Lung (tissue), 12 donors: ENCODE data around the gene KCNC1. TPM values are rescaled to one million over a fixed set of nuclear protein-coding genes. Genes with fewer than 3 reads are reported as not detected.
A peak's percentile ranks its signal among the peaks of the same experiment; 100 is the strongest.

Experiments used
- ATAC-seq: fragments of 200-7000 bp; cut with Tn5 transposase; one replicate; pipeline ENCODE4 v1.9.1; 2020; ENCODE audit warnings: moderate number of reproducible peaks; ENCODE audit not compliant: insufficient read depth, low FRiP score
- DNase-seq, 3 donors: peaks; one replicate each; pipeline ENCODE4 v3.0.0-alpha.2; 2013 to 2017
- H3K27ac ChIP-seq, 2 donors: one replicate each; pipeline ENCODE4 v1.5.1; 2013; ENCODE audit warnings: mild to moderate bottlenecking in 2 of 2, moderate library complexity in 2 of 2, control low read depth in 1 of 2, inconsistent platforms in 1 of 2, low read depth in 1 of 2, low read length in 1 of 2
- H3K27me3 ChIP-seq, 3 donors: one replicate each; pipeline ENCODE4 v1.5.1; 2013; ENCODE audit warnings: low read length in 2 of 3; ENCODE audit not compliant: control insufficient read depth in 3 of 3, insufficient read depth in 3 of 3
- H3K36me3 ChIP-seq, 4 donors: one replicate each; pipeline ENCODE4 v1.5.1; 2013; ENCODE audit warnings: low read length in 4 of 4, mild to moderate bottlenecking in 1 of 4, moderate library complexity in 1 of 4; ENCODE audit not compliant: control insufficient read depth in 4 of 4, insufficient read depth in 4 of 4
- H3K4me1 ChIP-seq, 5 donors: one replicate each; pipeline ENCODE4 v1.5.1; 2013; ENCODE audit warnings: low read length in 5 of 5, mild to moderate bottlenecking in 2 of 5, moderate library complexity in 1 of 5; ENCODE audit not compliant: control insufficient read depth in 5 of 5, insufficient read depth in 5 of 5
- H3K4me3 ChIP-seq: one replicate; pipeline ENCODE4 v1.5.1; 2013; ENCODE audit warnings: mild to moderate bottlenecking, control low read depth, moderate library complexity
- H3K9ac ChIP-seq, 2 donors: one replicate each; pipeline ENCODE4 v1.5.1; 2013; ENCODE audit warnings: low read length in 2 of 2, control low read depth in 1 of 2; ENCODE audit not compliant: insufficient read depth in 1 of 2
- H3K9me3 ChIP-seq, 4 donors: one replicate each; pipeline ENCODE4 v1.5.1; 2013; ENCODE audit warnings: low read length in 3 of 4, mild to moderate bottlenecking in 1 of 4, moderate library complexity in 1 of 4; ENCODE audit not compliant: control insufficient read depth in 4 of 4, insufficient read depth in 3 of 4
- WGBS, 2 donors: extraction: QIAGEN DNeasy Blood & Tissue Kit; methylation state at CpG; one replicate each; pipeline ENCODE4 v1.1.7; 2013; 5-methylcytosine and 5-hydroxymethylcytosine counted together
- polyA plus RNA-seq, 2 donors: library from polyadenylated mRNA; stranded (reverse); fragments of 200-250 nt; gene quantifications; one replicate each; pipeline ENCODE4 v1.2.1, GENCODE V29; 2013
- total RNA-seq, 2 donors: library from RNA; depleted of rRNA in 1 of 2; stranded (reverse); fragments of >200 nt in 1 of 2; gene quantifications; one replicate each; pipeline ENCODE4 v1.2.1, GENCODE V29; 2014 to 2021
- TF ChIP-seq, protein P1 (sequence below): IDR thresholded peaks from 2 replicates; pipeline ENCODE4 v1.5.1; 2012; ENCODE audit warnings: mild to moderate bottlenecking; ENCODE audit errors: control extremely low read depth, extremely low read depth
- donor health status: control.
- donor health status: control.
- donor health status: Bipolar disorder and iron deficiency.
- donor health status: healthy.
- donor health status: DM: yes; HTN: yes; CAD: no.

The KCNC1 gene
- total and polyA plus RNA-seq, 4 donors = 0.01 TPM; not detected in 3

DNA sequence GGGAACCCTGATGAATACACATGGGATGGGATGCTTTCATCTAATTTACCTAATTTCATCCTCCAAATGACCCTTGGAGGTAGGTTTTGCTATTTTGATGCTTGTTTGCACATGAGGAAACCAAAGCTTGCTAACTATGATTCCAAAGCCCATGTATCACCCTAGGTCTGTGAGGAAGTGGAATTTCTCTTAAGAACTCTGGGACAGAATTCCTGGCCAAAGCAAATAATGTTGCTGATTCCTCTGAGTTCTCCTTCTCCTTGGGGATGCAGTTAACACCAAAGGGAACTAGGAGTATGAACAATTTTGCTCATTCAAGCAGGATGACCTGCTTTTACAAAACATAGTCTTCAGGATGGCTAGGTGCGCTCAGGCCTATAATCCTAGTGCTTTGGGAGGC, 80.0 kb downstream of the KCNC1 start:
- TF ChIP-seq, protein P1, sequence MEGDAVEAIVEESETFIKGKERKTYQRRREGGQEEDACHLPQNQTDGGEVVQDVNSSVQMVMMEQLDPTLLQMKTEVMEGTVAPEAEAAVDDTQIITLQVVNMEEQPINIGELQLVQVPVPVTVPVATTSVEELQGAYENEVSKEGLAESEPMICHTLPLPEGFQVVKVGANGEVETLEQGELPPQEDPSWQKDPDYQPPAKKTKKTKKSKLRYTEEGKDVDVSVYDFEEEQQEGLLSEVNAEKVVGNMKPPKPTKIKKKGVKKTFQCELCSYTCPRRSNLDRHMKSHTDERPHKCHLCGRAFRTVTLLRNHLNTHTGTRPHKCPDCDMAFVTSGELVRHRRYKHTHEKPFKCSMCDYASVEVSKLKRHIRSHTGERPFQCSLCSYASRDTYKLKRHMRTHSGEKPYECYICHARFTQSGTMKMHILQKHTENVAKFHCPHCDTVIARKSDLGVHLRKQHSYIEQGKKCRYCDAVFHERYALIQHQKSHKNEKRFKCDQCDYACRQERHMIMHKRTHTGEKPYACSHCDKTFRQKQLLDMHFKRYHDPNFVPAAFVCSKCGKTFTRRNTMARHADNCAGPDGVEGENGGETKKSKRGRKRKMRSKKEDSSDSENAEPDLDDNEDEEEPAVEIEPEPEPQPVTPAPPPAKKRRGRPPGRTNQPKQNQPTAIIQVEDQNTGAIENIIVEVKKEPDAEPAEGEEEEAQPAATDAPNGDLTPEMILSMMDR = no peak
- 96 to 100% methylated on average over 1 of the region's 1 CpG for WGBS, 2 donors
- Histone ChIP-seq H3K9ac (no peak overlapping the region), H3K4me1 (peaks cover 1 to 23% (median 7%) of the 10 kb centered on the region in 5 donors), H3K27ac (no peak overlapping the region), H3K36me3 (no peaks in the 10 kb centered on the region), H3K27me3 (no peaks in the 10 kb centered on the region), H3K4me3 (no peak overlapping the region), H3K9me3 (peaks cover 0 to under 1% (median 0%) of the 10 kb centered on the region in 4 donors)
- ATAC-seq (no peak), DNase-seq (no peak)

DNA sequence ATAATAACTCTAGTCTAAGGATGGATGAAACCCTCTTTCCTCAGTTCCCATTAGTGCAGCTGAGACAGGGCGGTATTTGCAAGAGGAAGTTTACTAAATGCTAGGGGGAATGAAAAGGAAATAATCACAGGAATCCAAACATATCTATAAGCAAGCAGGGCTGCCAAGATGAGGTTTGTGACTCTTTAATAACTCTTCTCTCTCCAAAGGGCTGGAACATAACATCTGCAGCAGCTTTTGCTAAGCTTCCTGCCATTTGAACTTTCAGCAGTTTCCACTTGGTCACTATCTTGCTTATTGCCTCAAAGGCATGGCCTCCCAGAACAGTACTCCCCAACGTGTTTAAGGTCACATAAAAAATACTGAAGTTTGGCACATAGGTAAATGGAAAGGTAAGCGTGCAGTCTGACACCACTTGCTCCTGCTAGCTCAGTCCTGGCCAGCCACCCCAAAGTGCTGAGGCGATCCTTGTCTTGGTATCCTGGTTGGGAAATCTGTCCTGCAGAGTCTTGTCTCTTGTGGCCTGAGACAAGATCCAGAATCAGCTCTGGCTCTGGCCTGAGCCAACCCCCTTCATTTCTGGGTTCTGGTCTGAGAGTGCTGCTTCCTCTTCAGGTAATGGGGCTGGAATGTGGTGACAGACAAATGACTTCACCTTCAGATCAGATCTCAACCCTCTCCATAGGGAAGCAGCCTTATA, 81.8 kb downstream of the KCNC1 start:
- Histone ChIP-seq H3K9me3 (no peaks in the 10 kb centered on the region), H3K27me3 (no peaks in the 10 kb centered on the region), H3K4me1 (peaks cover 1 to 21% (median 7%) of the 10 kb centered on the region in 5 donors), H3K4me3 (no peak overlapping the region), H3K9ac (no peak overlapping the region), H3K36me3 (no peaks in the 10 kb centered on the region), H3K27ac (no peak overlapping the region)
- no peak for ATAC-seq
- TF ChIP-seq, protein P1 = no peak
- WGBS, 2 donors = 68 to 79% methylated on average over 4 of the region's 4 CpGs
- DNase-seq = peak in 2 of 3 donors; percentile 57 to 74

DNA sequence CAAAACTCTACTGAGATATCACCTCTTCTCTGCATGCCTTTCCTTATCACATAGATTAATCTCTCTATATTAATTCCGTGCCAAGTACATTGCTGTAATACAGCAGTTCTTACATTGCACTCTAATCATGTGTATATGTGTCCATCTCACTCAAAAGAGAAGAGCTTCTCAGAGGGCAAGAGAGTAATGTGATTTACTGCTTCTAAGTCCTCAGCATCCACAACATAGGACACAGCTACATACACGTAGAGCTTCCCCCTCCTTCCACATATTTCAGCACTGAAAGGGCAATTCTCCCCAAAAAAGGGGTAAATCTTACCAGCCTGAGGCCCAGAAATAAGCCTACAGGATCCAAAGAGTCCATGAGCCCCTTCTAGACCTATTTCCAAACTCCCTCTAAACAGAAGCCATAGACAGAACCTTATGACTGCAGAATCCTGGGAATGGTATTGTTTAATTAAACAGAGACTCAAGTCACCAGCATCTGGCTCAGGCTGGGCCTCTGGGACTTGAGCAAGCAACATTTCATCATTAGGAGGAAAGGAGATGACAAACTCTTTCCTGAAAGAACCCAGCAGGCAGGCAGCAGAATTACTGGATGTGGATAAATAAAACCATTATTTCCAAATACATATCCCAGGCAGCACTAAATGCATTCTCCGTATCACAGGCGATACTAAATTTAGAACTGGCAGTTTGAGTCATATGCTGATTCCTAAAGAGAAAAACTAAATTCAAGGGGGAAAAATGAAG, 87.2 kb downstream of the KCNC1 start:
- Histone ChIP-seq H3K27me3 (no peaks in the 10 kb centered on the region), H3K36me3 (no peaks in the 10 kb centered on the region), H3K27ac (peak overlapping the region in 1 of 2 donors; percentile 13), H3K9me3 (no peaks in the 10 kb centered on the region), H3K4me3 (no peak overlapping the region), H3K9ac (no peak overlapping the region), H3K4me1 (peaks cover 4 to 16% (median 10%) of the 10 kb centered on the region in 5 donors)
- WGBS, 2 donors = 35 to 55% methylated on average over 4 of the region's 4 CpGs
- DNase-seq (peak; percentile 33 to 84 (median 63)), ATAC-seq (no peak)
- TF ChIP-seq, protein P1 = no peak
